HEK293 (cell line): ENCODE measurements around the gene FNDC5.

Experiments used
- CTCF ChIA-PET: fragments of 350-600 bp; formaldehyde crosslinking; extraction: SDS; loops from one replicate; lab custom pipeline; 2021; ENCODE audit warnings: antibody characterized with exemption; lab: Yijun Ruan, JAX
- POLR2A ChIA-PET: fragments of 300-600 bp; formaldehyde crosslinking; extraction: SDS; loops from one replicate; lab custom pipeline; 2020; ENCODE audit warnings: antibody characterized with exemption, inconsistent platforms; lab: Yijun Ruan, JAX
- H3K27ac ChIP-seq: fragments of 200-500 bp; sonication (Bioruptor generic); 2 replicates; pipeline ENCODE4 v1.5.1; 2014; ENCODE audit warnings: low read depth, low read length, control low read depth, inconsistent platforms; ENCODE audit errors: extremely low read depth
- H3K36me3 ChIP-seq, 2 experiments: fragments of 200-500 bp in 1 of 2; sonication (Bioruptor generic) in 1 of 2; 1 replicate in 1 of 2; 2 replicates in 1 of 2; pipeline ENCODE4 v1.5.1; 2014 to 2017; ENCODE audit warnings: inconsistent platforms in 2 of 2, low read length in 2 of 2; ENCODE audit not compliant: control insufficient read depth in 2 of 2, insufficient read depth in 1 of 2
- H3K4me1 ChIP-seq: fragments of 200-500 bp; sonication (Bioruptor generic); 2 replicates; pipeline ENCODE4 v1.5.1; 2014; ENCODE audit warnings: mild to moderate bottlenecking, low read length, inconsistent platforms; ENCODE audit not compliant: control insufficient read depth, insufficient read depth
- H3K4me3 ChIP-seq: 2 replicates; pipeline ENCODE4 v1.5.1; 2011; ENCODE audit warnings: low read depth, mild to moderate bottlenecking, control low read depth, low read length, moderate library complexity
- H3K9me3 ChIP-seq: fragments of 200-500 bp; sonication (Bioruptor generic); 2 replicates; pipeline ENCODE4 v1.5.1; 2014; ENCODE audit warnings: low read depth, low read length, inconsistent platforms; ENCODE audit not compliant: control insufficient read depth, insufficient read depth
- BCL11A ChIP-seq: fragments of 450-650 bp; formaldehyde crosslinking; IDR thresholded peaks from 2 replicates; pipeline ENCODE4 v1.5.1; 2016; ENCODE audit warnings: low read depth, missing biosample characterization, missing genetic modification characterization
- CTCF ChIP-seq: fragments of 450-650 bp; formaldehyde crosslinking; IDR thresholded peaks from 2 replicates; pipeline ENCODE4 v1.5.1; 2016; ENCODE audit warnings: missing biosample characterization, missing genetic modification characterization
- PATZ1 ChIP-seq: fragments of 450-650 bp; formaldehyde crosslinking; IDR thresholded peaks from 2 replicates; pipeline ENCODE4 v1.5.1; 2016; ENCODE audit warnings: missing biosample characterization, missing genetic modification characterization
- SCRT2 ChIP-seq: fragments of 450-650 bp; formaldehyde crosslinking; IDR thresholded peaks from 2 replicates; pipeline ENCODE4 v1.5.1; 2016; ENCODE audit warnings: missing biosample characterization, missing genetic modification characterization
- ZBTB17 ChIP-seq: fragments of 450-650 bp; formaldehyde crosslinking; IDR thresholded peaks from 2 replicates; pipeline ENCODE4 v1.5.1; 2016; ENCODE audit warnings: missing biosample characterization, missing genetic modification characterization
- ZFP3 ChIP-seq: fragments of 450-650 bp; formaldehyde crosslinking; IDR thresholded peaks from 2 replicates; pipeline ENCODE4 v1.5.1; 2016; ENCODE audit warnings: low read depth, missing biosample characterization, missing genetic modification characterization
- ZIC2 ChIP-seq: fragments of 450-650 bp; formaldehyde crosslinking; IDR thresholded peaks from 2 replicates; pipeline ENCODE4 v1.5.1; 2016; ENCODE audit warnings: missing biosample characterization, missing genetic modification characterization
- ZNF26 ChIP-seq: fragments of 450-650 bp; formaldehyde crosslinking; IDR thresholded peaks from 2 replicates; pipeline ENCODE4 v1.5.1; 2016; ENCODE audit warnings: missing biosample characterization, missing genetic modification characterization
- ZNF280D ChIP-seq: fragments of 450-650 bp; formaldehyde crosslinking; IDR thresholded peaks from 2 replicates; pipeline ENCODE4 v1.5.1; 2016; ENCODE audit warnings: missing biosample characterization, missing genetic modification characterization
- ZNF335 ChIP-seq: fragments of 450-650 bp; formaldehyde crosslinking; conservative IDR thresholded peaks from 2 replicates; pipeline ENCODE4 v1.5.1; 2016; ENCODE audit warnings: missing biosample characterization, missing genetic modification characterization
- ZNF488 ChIP-seq: fragments of 450-650 bp; formaldehyde crosslinking; IDR thresholded peaks from 2 replicates; pipeline ENCODE4 v1.5.1; 2016; ENCODE audit warnings: missing biosample characterization, missing genetic modification characterization
- ZNF623 ChIP-seq: fragments of 450-650 bp; formaldehyde crosslinking; IDR thresholded peaks from 2 replicates; pipeline ENCODE4 v1.5.1; 2016; ENCODE audit warnings: missing biosample characterization, missing genetic modification characterization
- ZNF830 ChIP-seq: fragments of 450-650 bp; IDR thresholded peaks from 2 replicates; pipeline ENCODE4 v1.5.0; 2018; ENCODE audit warnings: missing biosample characterization, missing genetic modification characterization, low read depth, mild to moderate bottlenecking, moderate library complexity
- TF ChIP-seq, protein P1 (sequence below): fragments of 450-650 bp; formaldehyde crosslinking; IDR thresholded peaks from 2 replicates; pipeline ENCODE4 v1.5.1; 2016; ENCODE audit warnings: missing biosample characterization, missing genetic modification characterization, borderline replicate concordance

Gene FNDC5

GRCh38 chr1:32898056-32898455 lies 27.3 kb upstream of the FNDC5 start:
- TF ChIP-seq ZNF830 (tag by site-specific recombination) (no peak), SCRT2 (tag by site-specific recombination) (0 out of 2 replicates have a peak, but pooled peaks have one; percentile 43)
- Histone ChIP-seq H3K27ac (no peak overlapping the region), H3K4me3 (no peak overlapping the region), H3K4me1 (no peaks in the 10 kb centered on the region), H3K9me3 (no peaks in the 10 kb centered on the region), H3K36me3 (no peaks in the 10 kb centered on the region)
- CTCF ChIA-PET: interaction anchor here (0.6 to 2.3 kb wide), 6 partner anchors 8 to 109 kb away, joined by 3 to 6 read pairs (median 4); partner anchors contain the start of gene HPCA
- POLR2A ChIA-PET: no interaction called here

DNA sequence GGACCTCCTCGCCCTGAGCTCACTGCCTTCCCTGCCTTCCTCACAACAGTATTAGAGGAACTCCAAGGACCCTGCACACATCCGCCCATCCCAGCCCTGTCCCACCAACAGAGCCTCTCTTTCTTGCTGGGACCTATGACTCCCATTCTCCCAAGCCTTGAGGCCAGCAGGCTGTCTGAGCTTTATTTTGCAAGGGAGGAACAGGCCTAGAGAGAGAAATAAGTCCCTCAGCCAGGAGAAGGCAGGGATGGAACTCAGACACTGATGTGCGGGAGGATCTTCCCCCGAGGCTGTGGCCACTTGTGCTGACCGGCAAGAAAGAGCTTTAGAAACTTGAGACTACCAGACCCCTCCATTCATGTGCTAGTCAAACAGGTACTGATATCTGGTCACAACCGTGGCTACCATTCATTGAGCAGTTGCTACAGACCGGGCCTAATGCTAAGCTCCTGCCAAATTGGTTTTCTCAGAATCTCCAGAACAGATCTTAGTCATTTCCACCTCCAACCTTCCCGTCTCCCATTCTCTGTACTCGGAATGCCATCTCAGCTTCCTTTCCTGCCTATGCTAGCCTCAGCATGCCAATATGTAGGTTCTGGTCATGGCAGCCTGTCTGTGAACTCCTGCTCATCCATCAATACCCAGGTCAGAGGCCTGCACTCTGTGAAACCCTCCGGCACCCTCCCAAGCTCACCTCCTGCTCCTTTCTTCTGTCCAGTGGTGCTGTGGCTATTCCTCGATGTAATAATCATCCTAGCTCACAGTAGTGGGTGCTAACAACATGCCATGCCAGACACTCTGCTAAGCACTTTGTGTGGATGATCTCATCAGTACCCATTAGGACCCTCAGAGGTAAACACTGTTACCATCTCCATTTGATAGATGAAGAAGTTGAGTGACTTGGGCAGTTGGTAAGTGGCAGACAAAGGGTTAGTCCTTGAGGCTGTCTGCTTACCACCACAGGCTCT lies 26.7 kb upstream of the FNDC5 start:
- POLR2A ChIA-PET: interaction anchor here (1.5 kb wide), 1 partner anchor 11 kb away, joined by 3 read pairs; the partner anchor contains the start of gene HPCA
- H3K27ac ChIP-seq: no peak overlapping the region
- H3K4me3 ChIP-seq: no peak overlapping the region

More for the DNA sequence above, 26.7 kb upstream of the FNDC5 start:
- Histone ChIP-seq H3K9me3 (no peaks in the 10 kb centered on the region), H3K36me3 (no peaks in the 10 kb centered on the region), H3K4me1 (no peaks in the 10 kb centered on the region)
- TF ChIP-seq CTCF (tag by site-specific recombination): no peak
- peak; percentile 84; the same call in 1 of the 2 replicates for TF ChIP-seq ZFP3 (tag by site-specific recombination)
- no peak for TF ChIP-seq PATZ1 (tag by site-specific recombination)
- no peak for TF ChIP-seq ZNF488 (tag by site-specific recombination)
- no peak for TF ChIP-seq ZNF280D
- TF ChIP-seq ZNF335: 0 out of 2 replicates have a peak, but pooled peaks have one; percentile 39
- no peak for TF ChIP-seq ZBTB17 (tag by site-specific recombination)
- peak; percentile 68 for TF ChIP-seq ZIC2 (tag by site-specific recombination)
- no peak for TF ChIP-seq ZNF623 (tag by site-specific recombination)
- no peak for TF ChIP-seq ZNF26 (tag by site-specific recombination)
- TF ChIP-seq BCL11A (tag by site-specific recombination): no peak
- TF ChIP-seq, protein P1, sequence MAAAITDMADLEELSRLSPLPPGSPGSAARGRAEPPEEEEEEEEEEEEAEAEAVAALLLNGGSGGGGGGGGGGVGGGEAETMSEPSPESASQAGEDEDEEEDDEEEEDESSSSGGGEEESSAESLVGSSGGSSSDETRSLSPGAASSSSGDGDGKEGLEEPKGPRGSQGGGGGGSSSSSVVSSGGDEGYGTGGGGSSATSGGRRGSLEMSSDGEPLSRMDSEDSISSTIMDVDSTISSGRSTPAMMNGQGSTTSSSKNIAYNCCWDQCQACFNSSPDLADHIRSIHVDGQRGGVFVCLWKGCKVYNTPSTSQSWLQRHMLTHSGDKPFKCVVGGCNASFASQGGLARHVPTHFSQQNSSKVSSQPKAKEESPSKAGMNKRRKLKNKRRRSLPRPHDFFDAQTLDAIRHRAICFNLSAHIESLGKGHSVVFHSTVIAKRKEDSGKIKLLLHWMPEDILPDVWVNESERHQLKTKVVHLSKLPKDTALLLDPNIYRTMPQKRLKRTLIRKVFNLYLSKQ: no peak
- CTCF ChIA-PET: interaction anchor here (0.6 to 2.3 kb wide), 5 partner anchors 7 to 49 kb away, joined by 3 to 6 read pairs (median 3); partner anchors contain the start of gene HPCA
